Stimulated activated CD8-positive, alpha-beta memory T cell treated with anti-CD3 and anti-CD28 coated beads, Interleukin-2, amount 100 ng/mL, for 1 hour (primary cell): ENCODE measurements around the gene BRCC3.

Experiments
- DNase-seq, 2 donors: peaks; one replicate each; pipeline ENCODE4 v3.0.0-alpha.2; 2020; ENCODE audit warnings: low read depth in 2 of 2

The BRCC3 gene

GRCh38 chrX:155070975-155071693, at the start of gene BRCC3, which contains the start of the genes CMC4 and MTCP1:
BRCC3 (plus strand) TSS chrX:155071508; CDS start chrX:155071528, 20 bp downstream.
CMC4 (minus strand) TSS chrX:155071136; CDS start chrX:155064023, 7,113 bp downstream.
MTCP1 (minus strand) TSS chrX:155071136; CDS start chrX:155066010, 5,126 bp downstream.
- peak; percentile 51 to 64 for DNase-seq

- DNase-seq: no peak
Observed at GRCh38 chrX:155022585-155022984, 48.7 kb upstream of the BRCC3 start, which contains the start of gene F8. F8 (minus strand) TSS chrX:155022723; CDS start chrX:155022552, 171 bp downstream.

GRCh38 chrX:155023907-155024833, 47.1 kb upstream of the BRCC3 start:
- DNase-seq: no peak

GRCh38 chrX:155026420-155026726, 44.9 kb upstream of the BRCC3 start:
- DNase-seq: no peak

- peak; percentile 86 for DNase-seq
Observed at GRCh38 chrX:155026727-155027508, 44.4 kb upstream of the BRCC3 start, which contains the start of gene FUNDC2. FUNDC2 (plus strand) TSS chrX:155026844; CDS start chrX:155026939, 95 bp downstream.

GRCh38 chrX:155027509-155028066, 43.7 kb upstream of the BRCC3 start:
- no peak for DNase-seq

- no peak for DNase-seq
Observed at GRCh38 chrX:155028129-155028528, 43.2 kb upstream of the BRCC3 start.

GRCh38 chrX:155028877-155029291, 42.4 kb upstream of the BRCC3 start:
- no peak for DNase-seq

GRCh38 chrX:155031657-155032056, 39.7 kb upstream of the BRCC3 start:
- no peak for DNase-seq

- no peak for DNase-seq
Observed at GRCh38 chrX:155035688-155036087, 35.6 kb upstream of the BRCC3 start.

GRCh38 chrX:155046129-155046810, 25.0 kb upstream of the BRCC3 start:
- no peak for DNase-seq

- DNase-seq: no peak
Observed at GRCh38 chrX:155046811-155047528, 24.3 kb upstream of the BRCC3 start.

GRCh38 chrX:155048977-155049619, 22.2 kb upstream of the BRCC3 start:
- DNase-seq: no peak

GRCh38 chrX:155052738-155053498, 18.4 kb upstream of the BRCC3 start:
- no peak for DNase-seq

GRCh38 chrX:155053656-155054055, 17.7 kb upstream of the BRCC3 start:
- DNase-seq: no peak

- DNase-seq: no peak
Observed at GRCh38 chrX:155054255-155054654, 17.1 kb upstream of the BRCC3 start.

GRCh38 chrX:155055494-155055893, 15.8 kb upstream of the BRCC3 start:
- no peak for DNase-seq

GRCh38 chrX:155056471-155056870, 14.8 kb upstream of the BRCC3 start:
- DNase-seq: no peak
